Parathyroid adenoma (tissue), 2 donors: ENCODE measurements around the gene ASTN2.

Experiments used
- H2AFZ ChIP-seq: fragments of 300-600 bp; sonication (generic); one replicate; pipeline ENCODE4 v1.7.0; 2017; ENCODE audit warnings: antibody characterized with exemption, mild to moderate bottlenecking
- H3K27ac ChIP-seq: fragments of 300-600 bp; sonication (generic); one replicate; pipeline ENCODE4 v1.7.0; 2017
- H3K27me3 ChIP-seq: fragments of 300-600 bp; sonication (generic); one replicate; pipeline ENCODE4 v1.7.0; 2017; ENCODE audit warnings: low read length; ENCODE audit not compliant: control insufficient read depth, insufficient read depth
- H3K36me3 ChIP-seq: fragments of 300-600 bp; sonication (generic); one replicate; pipeline ENCODE4 v1.7.0; 2017; ENCODE audit warnings: low read length; ENCODE audit not compliant: control insufficient read depth, insufficient read depth
- H3K4me1 ChIP-seq: fragments of 300-600 bp; sonication (generic); one replicate; pipeline ENCODE4 v1.7.0; 2017; ENCODE audit warnings: control low read depth
- H3K4me2 ChIP-seq: fragments of 300-600 bp; sonication (generic); one replicate; pipeline ENCODE4 v1.7.0; 2017; ENCODE audit warnings: low read length
- H3K4me3 ChIP-seq: fragments of 300-600 bp; sonication (generic); one replicate; pipeline ENCODE4 v1.7.0; 2017; ENCODE audit warnings: low read depth, low read length
- H3K79me2 ChIP-seq: fragments of 300-600 bp; sonication (generic); one replicate; pipeline ENCODE4 v1.7.0; 2017; ENCODE audit warnings: control low read depth
- H3K9ac ChIP-seq: fragments of 300-600 bp; sonication (generic); one replicate; pipeline ENCODE4 v1.7.0; 2017; ENCODE audit warnings: mild to moderate bottlenecking
- H3K9me3 ChIP-seq: fragments of 300-600 bp; sonication (generic); one replicate; pipeline ENCODE4 v1.7.0; 2017; ENCODE audit warnings: low read length; ENCODE audit not compliant: control insufficient read depth
- CTCF ChIP-seq: fragments of 300-600 bp; sonication (generic); IDR thresholded peaks from one replicate; pipeline ENCODE4 v1.7.0; 2017; ENCODE audit warnings: antibody characterized with exemption, mild to moderate bottlenecking
- donor health status: primary hyperparathyroidism.

Gene ASTN2

GRCh38 chr9:117095081-117095480, 319.8 kb downstream of the ASTN2 start:
- no peak overlapping the region for H2AFZ ChIP-seq
- H3K79me2 ChIP-seq, result no peaks in the 10 kb centered on the region
- no peaks in the 10 kb centered on the region for H3K4me1 ChIP-seq
- H3K4me3 ChIP-seq, result no peak overlapping the region
- H3K9ac ChIP-seq, result no peak overlapping the region
- H3K27ac ChIP-seq, result no peak overlapping the region
- H3K36me3 ChIP-seq, result no peaks in the 10 kb centered on the region
- no peaks in the 10 kb centered on the region for H3K27me3 ChIP-seq
- TF ChIP-seq CTCF, result no peak
- H3K4me2 ChIP-seq, result no peak overlapping the region
- no peaks in the 10 kb centered on the region for H3K9me3 ChIP-seq

- Histone ChIP-seq H3K27ac (no peak overlapping the region), H2AFZ (no peak overlapping the region), H3K4me3 (no peak overlapping the region), H3K9me3 (no peaks in the 10 kb centered on the region), H3K36me3 (no peaks in the 10 kb centered on the region), H3K9ac (no peak overlapping the region), H3K79me2 (no peaks in the 10 kb centered on the region), H3K4me1 (no peaks in the 10 kb centered on the region), H3K4me2 (no peak overlapping the region), H3K27me3 (no peaks in the 10 kb centered on the region)
- TF ChIP-seq CTCF, result no peak
Measured at GRCh38 chr9:117093891-117094844, 320.7 kb downstream of the ASTN2 start.

GRCh38 chr9:117092582-117092981, 322.3 kb downstream of the ASTN2 start:
- Histone ChIP-seq H3K9me3 (no peaks in the 10 kb centered on the region), H3K27ac (no peak overlapping the region)

GRCh38 chr9:117091529-117091928, 323.3 kb downstream of the ASTN2 start:
- Histone ChIP-seq H3K4me2 (no peak overlapping the region), H3K4me1 (no peaks in the 10 kb centered on the region), H3K9ac (no peak overlapping the region), H3K36me3 (no peaks in the 10 kb centered on the region), H3K4me3 (no peak overlapping the region), H3K9me3 (no peaks in the 10 kb centered on the region), H3K79me2 (no peaks in the 10 kb centered on the region), H2AFZ (no peak overlapping the region), H3K27ac (no peak overlapping the region), H3K27me3 (no peaks in the 10 kb centered on the region)
- TF ChIP-seq CTCF, result no peak

More at GRCh38 chr9:117092582-117092981, 322.3 kb downstream of the ASTN2 start:
- H3K9ac ChIP-seq, result no peak overlapping the region
- no peak for TF ChIP-seq CTCF
- no peaks in the 10 kb centered on the region for H3K79me2 ChIP-seq
- H3K4me2 ChIP-seq, result no peak overlapping the region
- no peaks in the 10 kb centered on the region for H3K36me3 ChIP-seq
- no peaks in the 10 kb centered on the region for H3K4me1 ChIP-seq
- no peak overlapping the region for H2AFZ ChIP-seq
- H3K4me3 ChIP-seq, result no peak overlapping the region
- H3K27me3 ChIP-seq, result no peaks in the 10 kb centered on the region
